Astrocyte (in vitro differentiated cells and primary cell): ENCODE data around the gene BCL3.

Source experiments
- EZH2 ChIP-seq: IDR thresholded peaks from 2 replicates; pipeline ENCODE4 v1.6.1; 2012; ENCODE audit warnings: mild to moderate bottlenecking, low read length, inconsistent platforms; ENCODE audit not compliant: insufficient read depth
- TF ChIP-seq, protein P1 (sequence below): IDR thresholded peaks from 2 replicates; pipeline ENCODE4 v1.5.1; 2011; ENCODE audit warnings: low read depth, mild to moderate bottlenecking, inconsistent platforms, low read length, moderate library complexity; ENCODE audit not compliant: insufficient read depth

DNA sequence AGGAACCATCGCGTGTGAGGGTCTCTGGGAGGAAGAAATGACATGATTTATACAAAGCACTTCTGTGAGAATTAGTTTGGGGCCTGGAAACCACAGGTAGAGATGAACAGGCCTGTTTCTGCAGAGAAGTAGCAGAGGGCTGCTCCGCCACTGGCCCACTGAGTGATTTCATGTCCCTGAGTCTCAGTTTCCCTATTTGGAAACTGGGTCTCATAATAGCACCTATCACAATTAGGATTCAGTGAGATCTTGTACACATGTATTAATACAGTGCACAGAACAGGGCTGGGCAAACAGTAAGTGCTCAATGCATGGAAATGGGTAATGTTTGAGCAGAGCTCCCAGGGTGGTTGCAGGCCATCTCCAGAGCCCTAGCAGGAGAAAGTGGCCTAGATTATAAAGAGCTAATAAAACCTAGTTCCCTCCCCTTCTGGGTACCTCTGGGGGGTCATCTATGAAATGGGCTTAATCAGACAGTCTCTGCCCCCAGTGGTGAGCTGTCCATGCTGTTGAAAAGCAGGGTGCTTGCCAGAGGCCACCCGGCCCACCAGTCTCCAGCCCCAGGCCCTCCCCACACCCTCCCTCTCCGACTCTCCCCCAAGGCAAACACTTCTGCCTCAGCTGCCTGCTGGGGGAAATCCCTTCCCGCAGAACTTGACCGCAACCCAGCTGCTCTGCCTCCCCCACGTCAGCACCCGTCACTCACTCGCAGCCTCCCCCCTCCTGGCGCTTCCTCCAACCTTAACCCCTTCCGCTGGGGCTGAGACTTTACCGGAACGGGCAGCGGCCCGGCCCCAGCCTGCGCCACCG is 4.5 kb downstream of the BCL3 start:
- TF ChIP-seq, protein P1, sequence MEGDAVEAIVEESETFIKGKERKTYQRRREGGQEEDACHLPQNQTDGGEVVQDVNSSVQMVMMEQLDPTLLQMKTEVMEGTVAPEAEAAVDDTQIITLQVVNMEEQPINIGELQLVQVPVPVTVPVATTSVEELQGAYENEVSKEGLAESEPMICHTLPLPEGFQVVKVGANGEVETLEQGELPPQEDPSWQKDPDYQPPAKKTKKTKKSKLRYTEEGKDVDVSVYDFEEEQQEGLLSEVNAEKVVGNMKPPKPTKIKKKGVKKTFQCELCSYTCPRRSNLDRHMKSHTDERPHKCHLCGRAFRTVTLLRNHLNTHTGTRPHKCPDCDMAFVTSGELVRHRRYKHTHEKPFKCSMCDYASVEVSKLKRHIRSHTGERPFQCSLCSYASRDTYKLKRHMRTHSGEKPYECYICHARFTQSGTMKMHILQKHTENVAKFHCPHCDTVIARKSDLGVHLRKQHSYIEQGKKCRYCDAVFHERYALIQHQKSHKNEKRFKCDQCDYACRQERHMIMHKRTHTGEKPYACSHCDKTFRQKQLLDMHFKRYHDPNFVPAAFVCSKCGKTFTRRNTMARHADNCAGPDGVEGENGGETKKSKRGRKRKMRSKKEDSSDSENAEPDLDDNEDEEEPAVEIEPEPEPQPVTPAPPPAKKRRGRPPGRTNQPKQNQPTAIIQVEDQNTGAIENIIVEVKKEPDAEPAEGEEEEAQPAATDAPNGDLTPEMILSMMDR, result no peak
- TF ChIP-seq EZH2, result no peak
